Measurements from ENCODE around the gene ARHGEF18.

- no peak for TF ChIP-seq CTCF (IDR thresholded peaks at IDR 0.05; ENCODE audit: extremely low read depth in 1 of 2, insufficient read depth in 1 of 2, low read depth in 1 of 2, low read length in 2 of 2)
- TF ChIP-seq POLR2AphosphoS5 (IDR thresholded peaks at IDR 0.05; ENCODE audit: insufficient read depth, low read depth, low read length), result no peak
- no peak for TF ChIP-seq EZH2 (IDR thresholded peaks at IDR 0.05; ENCODE audit: borderline replicate concordance, low read depth, low read length, severe bottlenecking)
- TF ChIP-seq POLR2A (IDR thresholded peaks at IDR 0.05; ENCODE audit: low read depth, low read length), result no peak
These were observed 45.4 kb downstream of the ARHGEF18 start for GRCh38 chr19:7393939-7394730.
